Measurements from ENCODE around the gene TCF4. TPM values are rescaled to one million over a fixed set of nuclear protein-coding genes. Genes with fewer than 3 reads are reported as not detected.
A peak's percentile ranks its signal among the peaks of the same experiment; 100 is the strongest.

The TCF4 gene
- total RNA-seq, 1 experiment from 2014 or later: 104 TPM

DNA sequence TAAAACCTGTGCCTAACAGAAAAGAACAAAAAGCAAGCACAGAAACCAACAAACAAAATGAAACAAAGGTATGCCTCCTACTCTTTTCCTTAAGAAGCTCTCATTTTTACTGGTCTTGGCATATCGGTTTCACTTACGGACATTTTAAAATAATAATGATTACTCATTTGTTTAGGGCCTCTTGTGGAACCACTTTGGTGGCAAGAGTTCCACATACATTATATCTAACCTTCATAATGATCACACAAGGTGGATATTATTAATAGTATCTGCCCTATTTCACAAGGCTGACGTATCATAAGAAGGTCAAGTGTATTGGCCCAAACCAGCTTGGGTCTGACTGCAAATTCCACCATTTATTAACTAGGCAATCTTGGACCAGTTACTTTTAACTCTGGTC is 304.7 kb downstream of the TCF4 start:
- no peak for DNase-seq (ENCODE audit: low spot score)
- no peak overlapping the region for H3K4me3 Mint-ChIP-seq
- ChIA-PET CTCF (interaction anchor here (1.1 kb wide), 1 partner anchor 498 kb away, joined by 3 read pairs; no protein-coding TSS in a partner anchor), POLR2A (no interaction called here)
- no peak for ATAC-seq
- TF ChIP-seq JAZF1 (CRISPR knock-in tag; IDR thresholded peaks at IDR 0.05): no peak
- TF ChIP-seq HMGA2 (CRISPR knock-in tag; IDR thresholded peaks at IDR 0.05): no peak
- TF ChIP-seq ZNF423 (CRISPR knock-in tag; IDR thresholded peaks at IDR 0.05): no peak
- TF ChIP-seq TEAD4 (CRISPR knock-in tag; IDR thresholded peaks at IDR 0.05): no peak
- TF ChIP-seq MYBL2 (CRISPR knock-in tag; IDR thresholded peaks at IDR 0.05): no peak
- TF ChIP-seq NR3C1 (CRISPR knock-in tag; conservative IDR thresholded peaks at IDR 0.05; ENCODE audit: low read depth): no peak
- TF ChIP-seq RELA (CRISPR knock-in tag; IDR thresholded peaks at IDR 0.05; ENCODE audit: borderline replicate concordance): no peak
- TF ChIP-seq, protein P1, sequence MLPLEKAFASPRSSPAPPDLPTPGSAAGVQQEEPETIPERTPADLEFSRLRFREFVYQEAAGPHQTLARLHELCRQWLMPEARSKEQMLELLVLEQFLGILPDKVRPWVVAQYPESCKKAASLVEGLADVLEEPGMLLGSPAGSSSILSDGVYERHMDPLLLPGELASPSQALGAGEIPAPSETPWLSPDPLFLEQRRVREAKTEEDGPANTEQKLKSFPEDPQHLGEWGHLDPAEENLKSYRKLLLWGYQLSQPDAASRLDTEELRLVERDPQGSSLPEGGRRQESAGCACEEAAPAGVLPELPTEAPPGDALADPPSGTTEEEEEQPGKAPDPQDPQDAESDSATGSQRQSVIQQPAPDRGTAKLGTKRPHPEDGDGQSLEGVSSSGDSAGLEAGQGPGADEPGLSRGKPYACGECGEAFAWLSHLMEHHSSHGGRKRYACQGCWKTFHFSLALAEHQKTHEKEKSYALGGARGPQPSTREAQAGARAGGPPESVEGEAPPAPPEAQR (CRISPR knock-in tag; IDR thresholded peaks at IDR 0.05): no peak
- TF ChIP-seq OVOL2 (CRISPR knock-in tag; IDR thresholded peaks at IDR 0.05; ENCODE audit: borderline replicate concordance): no peak
- TF ChIP-seq PRRX2 (CRISPR knock-in tag; IDR thresholded peaks at IDR 0.05): no peak
- no peak for TF ChIP-seq GRHL2 (CRISPR knock-in tag; IDR thresholded peaks at IDR 0.05; ENCODE audit: insufficient replicate concordance, severe bottlenecking)
- no peak for TF ChIP-seq SMAD4 (CRISPR knock-in tag; IDR thresholded peaks at IDR 0.05)
- TF ChIP-seq, protein P2, sequence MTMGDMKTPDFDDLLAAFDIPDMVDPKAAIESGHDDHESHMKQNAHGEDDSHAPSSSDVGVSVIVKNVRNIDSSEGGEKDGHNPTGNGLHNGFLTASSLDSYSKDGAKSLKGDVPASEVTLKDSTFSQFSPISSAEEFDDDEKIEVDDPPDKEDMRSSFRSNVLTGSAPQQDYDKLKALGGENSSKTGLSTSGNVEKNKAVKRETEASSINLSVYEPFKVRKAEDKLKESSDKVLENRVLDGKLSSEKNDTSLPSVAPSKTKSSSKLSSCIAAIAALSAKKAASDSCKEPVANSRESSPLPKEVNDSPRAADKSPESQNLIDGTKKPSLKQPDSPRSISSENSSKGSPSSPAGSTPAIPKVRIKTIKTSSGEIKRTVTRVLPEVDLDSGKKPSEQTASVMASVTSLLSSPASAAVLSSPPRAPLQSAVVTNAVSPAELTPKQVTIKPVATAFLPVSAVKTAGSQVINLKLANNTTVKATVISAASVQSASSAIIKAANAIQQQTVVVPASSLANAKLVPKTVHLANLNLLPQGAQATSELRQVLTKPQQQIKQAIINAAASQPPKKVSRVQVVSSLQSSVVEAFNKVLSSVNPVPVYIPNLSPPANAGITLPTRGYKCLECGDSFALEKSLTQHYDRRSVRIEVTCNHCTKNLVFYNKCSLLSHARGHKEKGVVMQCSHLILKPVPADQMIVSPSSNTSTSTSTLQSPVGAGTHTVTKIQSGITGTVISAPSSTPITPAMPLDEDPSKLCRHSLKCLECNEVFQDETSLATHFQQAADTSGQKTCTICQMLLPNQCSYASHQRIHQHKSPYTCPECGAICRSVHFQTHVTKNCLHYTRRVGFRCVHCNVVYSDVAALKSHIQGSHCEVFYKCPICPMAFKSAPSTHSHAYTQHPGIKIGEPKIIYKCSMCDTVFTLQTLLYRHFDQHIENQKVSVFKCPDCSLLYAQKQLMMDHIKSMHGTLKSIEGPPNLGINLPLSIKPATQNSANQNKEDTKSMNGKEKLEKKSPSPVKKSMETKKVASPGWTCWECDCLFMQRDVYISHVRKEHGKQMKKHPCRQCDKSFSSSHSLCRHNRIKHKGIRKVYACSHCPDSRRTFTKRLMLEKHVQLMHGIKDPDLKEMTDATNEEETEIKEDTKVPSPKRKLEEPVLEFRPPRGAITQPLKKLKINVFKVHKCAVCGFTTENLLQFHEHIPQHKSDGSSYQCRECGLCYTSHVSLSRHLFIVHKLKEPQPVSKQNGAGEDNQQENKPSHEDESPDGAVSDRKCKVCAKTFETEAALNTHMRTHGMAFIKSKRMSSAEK (CRISPR knock-in tag; IDR thresholded peaks at IDR 0.05; ENCODE audit: borderline replicate concordance): no peak
- TF ChIP-seq, protein P3, sequence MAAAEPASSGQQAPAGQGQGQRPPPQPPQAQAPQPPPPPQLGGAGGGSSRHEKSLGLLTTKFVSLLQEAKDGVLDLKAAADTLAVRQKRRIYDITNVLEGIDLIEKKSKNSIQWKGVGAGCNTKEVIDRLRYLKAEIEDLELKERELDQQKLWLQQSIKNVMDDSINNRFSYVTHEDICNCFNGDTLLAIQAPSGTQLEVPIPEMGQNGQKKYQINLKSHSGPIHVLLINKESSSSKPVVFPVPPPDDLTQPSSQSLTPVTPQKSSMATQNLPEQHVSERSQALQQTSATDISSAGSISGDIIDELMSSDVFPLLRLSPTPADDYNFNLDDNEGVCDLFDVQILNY (CRISPR knock-in tag; IDR thresholded peaks at IDR 0.05): no peak
- TF ChIP-seq, protein P4, sequence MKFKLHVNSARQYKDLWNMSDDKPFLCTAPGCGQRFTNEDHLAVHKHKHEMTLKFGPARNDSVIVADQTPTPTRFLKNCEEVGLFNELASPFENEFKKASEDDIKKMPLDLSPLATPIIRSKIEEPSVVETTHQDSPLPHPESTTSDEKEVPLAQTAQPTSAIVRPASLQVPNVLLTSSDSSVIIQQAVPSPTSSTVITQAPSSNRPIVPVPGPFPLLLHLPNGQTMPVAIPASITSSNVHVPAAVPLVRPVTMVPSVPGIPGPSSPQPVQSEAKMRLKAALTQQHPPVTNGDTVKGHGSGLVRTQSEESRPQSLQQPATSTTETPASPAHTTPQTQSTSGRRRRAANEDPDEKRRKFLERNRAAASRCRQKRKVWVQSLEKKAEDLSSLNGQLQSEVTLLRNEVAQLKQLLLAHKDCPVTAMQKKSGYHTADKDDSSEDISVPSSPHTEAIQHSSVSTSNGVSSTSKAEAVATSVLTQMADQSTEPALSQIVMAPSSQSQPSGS (CRISPR knock-in tag; IDR thresholded peaks at IDR 0.05; ENCODE audit: borderline replicate concordance, low read depth): no peak
- TF ChIP-seq, protein P5, sequence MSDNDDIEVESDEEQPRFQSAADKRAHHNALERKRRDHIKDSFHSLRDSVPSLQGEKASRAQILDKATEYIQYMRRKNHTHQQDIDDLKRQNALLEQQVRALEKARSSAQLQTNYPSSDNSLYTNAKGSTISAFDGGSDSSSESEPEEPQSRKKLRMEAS (CRISPR knock-in tag; IDR thresholded peaks at IDR 0.05): no peak
- no peaks in the 10 kb centered on the region for H3K27me3 Mint-ChIP-seq (ENCODE audit: low read depth)
- H3K36me3 Mint-ChIP-seq: peaks cover 6% of the 10 kb centered on the region; the same call in 1 of the 2 replicates
- no peaks in the 10 kb centered on the region for H3K9me3 Mint-ChIP-seq
- peaks cover 40% of the 10 kb centered on the region for H3K4me1 Mint-ChIP-seq
- no peak overlapping the region for H3K27ac Mint-ChIP-seq

DNA sequence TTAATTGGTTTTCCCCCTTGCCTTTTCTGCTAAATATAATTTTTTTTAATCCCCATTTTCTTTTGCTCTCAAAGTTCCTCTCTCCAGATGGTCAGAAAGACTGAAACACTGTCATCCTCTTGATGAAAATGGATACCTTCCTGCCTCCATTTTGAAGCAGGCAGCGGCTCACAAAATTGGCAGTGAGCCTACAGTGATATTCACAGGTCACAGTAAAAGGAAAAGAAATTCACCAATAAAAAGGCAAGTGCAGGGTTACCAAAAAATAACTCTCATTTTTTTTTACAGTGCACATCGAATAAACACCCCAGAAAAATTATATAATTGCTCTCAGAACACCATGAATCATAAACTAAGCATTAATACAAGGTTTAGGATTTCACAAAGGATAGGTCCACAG is 307.5 kb downstream of the TCF4 start:
- ChIA-PET POLR2A (no interaction called here), CTCF (no interaction called here)
- H3K27me3 Mint-ChIP-seq (ENCODE audit: low read depth): no peaks in the 10 kb centered on the region
- H3K4me3 Mint-ChIP-seq: no peak overlapping the region
- TF ChIP-seq KAT7 (CRISPR knock-in tag; IDR thresholded peaks at IDR 0.05; ENCODE audit: borderline replicate concordance) (no peak), ZNF263 (CRISPR knock-in tag; IDR thresholded peaks at IDR 0.05; ENCODE audit: low read depth) (no peak), TEAD1 (CRISPR knock-in tag; IDR thresholded peaks at IDR 0.05) (no peak), ATF1 (CRISPR knock-in tag; IDR thresholded peaks at IDR 0.05) (no peak), ZNF121 (CRISPR knock-in tag; IDR thresholded peaks at IDR 0.05) (no peak), JUN (CRISPR knock-in tag; IDR thresholded peaks at IDR 0.05) (no peak), FOXP1 (CRISPR knock-in tag; IDR thresholded peaks at IDR 0.05; ENCODE audit: borderline replicate concordance) (no peak), NFATC4 (CRISPR knock-in tag; IDR thresholded peaks at IDR 0.05) (no peak)
- ATAC-seq (no peak), DNase-seq (ENCODE audit: low spot score) (no peak)
- H3K36me3 Mint-ChIP-seq: peaks cover 16% of the 10 kb centered on the region
- peaks cover 30% of the 10 kb centered on the region for H3K4me1 Mint-ChIP-seq
- H3K9me3 Mint-ChIP-seq: no peaks in the 10 kb centered on the region
- peak overlapping the region; percentile 2; the same call in 1 of the 2 replicates for H3K27ac Mint-ChIP-seq

All from WTC11 (cell line).